Neural cell (in vitro differentiated cells): ENCODE results near the gene CEMIP2. TPM values are rescaled to one million over a fixed set of nuclear protein-coding genes. Genes with fewer than 3 reads are reported as not detected.

Source experiments
- H2AFZ ChIP-seq: fragments of 200-600, 300-800 bp; sonication (generic), shearing (Covaris generic); 2 replicates; pipeline ENCODE4 v1.6.0; 2014; ENCODE audit warnings: low read depth, mild to moderate bottlenecking, antibody characterized with exemption, low read length, moderate library complexity
- H3F3A ChIP-seq: fragments of 200-600 bp; shearing (Covaris generic); 2 replicates; pipeline ENCODE4 v1.6.1; 2016; ENCODE audit warnings: mild to moderate bottlenecking, moderate library complexity, mixed read lengths, antibody characterized with exemption, low read length; ENCODE audit not compliant: insufficient read depth, poor library complexity, severe bottlenecking
- H3K27ac ChIP-seq: fragments of 200-600, 300-800 bp; sonication (generic), shearing (Covaris generic); 2 replicates; pipeline ENCODE4 v1.5.1; 2014; ENCODE audit warnings: mild to moderate bottlenecking, low read length, moderate library complexity
- H3K27me3 ChIP-seq: fragments of 300-800, 200-600 bp; sonication (generic), shearing (Covaris generic); 2 replicates; pipeline ENCODE4 v1.6.0; 2014; ENCODE audit warnings: mild to moderate bottlenecking, low read depth, low read length, moderate library complexity; ENCODE audit not compliant: insufficient read depth
- H3K36me3 ChIP-seq: fragments of 300-800, 200-600 bp; sonication (generic), shearing (Covaris generic); 2 replicates; pipeline ENCODE4 v1.5.1; 2014; ENCODE audit warnings: mild to moderate bottlenecking, antibody characterized with exemption, low read length, moderate library complexity; ENCODE audit not compliant: insufficient read depth
- H3K4me2 ChIP-seq: fragments of 300-800, 200-600 bp; sonication (generic), shearing (Covaris generic); 2 replicates; pipeline ENCODE4 v1.6.0; 2014; ENCODE audit warnings: mild to moderate bottlenecking, low read length
- H3K4me3 ChIP-seq: fragments of 300-800, 200-600 bp; sonication (generic), shearing (Covaris generic); 2 replicates; pipeline ENCODE4 v1.5.1; 2014; ENCODE audit warnings: mild to moderate bottlenecking, low read length, moderate library complexity
- H3K79me2 ChIP-seq: fragments of 200-600 bp; shearing (Covaris generic); replicated peaks from 2 replicates; pipeline ENCODE4 v1.6.0; 2014; ENCODE audit warnings: mild to moderate bottlenecking, low read length, moderate library complexity; ENCODE audit not compliant: insufficient read depth
- H3K9ac ChIP-seq: fragments of 300-800, 200-600 bp; sonication (generic), shearing (Covaris generic); 2 replicates; pipeline ENCODE4 v1.6.1; 2016; ENCODE audit warnings: mild to moderate bottlenecking, low read length, mixed read lengths
- H3K9me2 ChIP-seq: fragments of 200-600 bp; shearing (Covaris generic); 2 replicates; pipeline ENCODE4 v1.6.1; 2016; ENCODE audit warnings: mild to moderate bottlenecking, low read length, mixed read lengths; ENCODE audit not compliant: insufficient read depth
- H3K9me3 ChIP-seq: fragments of 200-600, 300-800 bp; sonication (generic), shearing (Covaris generic); 2 replicates; pipeline ENCODE4 v1.6.1; 2016; ENCODE audit warnings: mild to moderate bottlenecking, mixed run types, low read length, moderate library complexity, mixed read lengths
- H4K20me1 ChIP-seq: fragments of 200-600 bp; shearing (Covaris generic); 2 replicates; pipeline ENCODE4 v1.6.1; 2016; ENCODE audit warnings: mild to moderate bottlenecking, mixed run types; ENCODE audit not compliant: insufficient read depth
- EP300 ChIP-seq: fragments of 450-650 bp; conservative IDR thresholded peaks from 2 replicates; pipeline ENCODE4 v1.6.1; 2014; ENCODE audit warnings: antibody characterized with exemption, mild to moderate bottlenecking, moderate library complexity; ENCODE audit not compliant: poor library complexity, severe bottlenecking
- EZH2 ChIP-seq: fragments of 200-600, 300-800 bp; shearing (Covaris generic), sonication (generic); IDR thresholded peaks from 2 replicates; pipeline ENCODE4 v1.6.1; 2014; ENCODE audit warnings: antibody characterized with exemption, low read length, borderline replicate concordance, mild to moderate bottlenecking; ENCODE audit not compliant: insufficient read depth, poor library complexity, severe bottlenecking
- MXI1 ChIP-seq: fragments of 450-650 bp; conservative IDR thresholded peaks from 2 replicates; pipeline ENCODE4 v1.6.1; 2014; ENCODE audit warnings: antibody characterized with exemption, mild to moderate bottlenecking; ENCODE audit not compliant: poor library complexity, severe bottlenecking
- POLR2AphosphoS5 ChIP-seq: IDR thresholded peaks from 2 replicates; pipeline ENCODE4 v1.6.1; 2012
- RAD21 ChIP-seq: fragments of 450-650 bp; conservative IDR thresholded peaks from 2 replicates; pipeline ENCODE4 v1.6.1; 2014; ENCODE audit warnings: antibody characterized with exemption, mild to moderate bottlenecking, moderate library complexity
- SMC3 ChIP-seq: fragments of 450-650 bp; conservative IDR thresholded peaks from 2 replicates; pipeline ENCODE4 v1.6.1; 2014; ENCODE audit warnings: antibody characterized with exemption, mild to moderate bottlenecking, moderate library complexity; ENCODE audit not compliant: poor library complexity
- TAF1 ChIP-seq: IDR thresholded peaks from 2 replicates; pipeline ENCODE4 v1.6.1; 2012; ENCODE audit warnings: low read depth
- polyA plus RNA-seq: library from polyadenylated mRNA; depleted of rRNA; stranded (reverse); fragments of >200 nt; gene quantifications from 2 replicates; pipeline ENCODE4 v1.2.3, GENCODE V29; 2014
- TF ChIP-seq, protein P1 (sequence below): fragments of 450-650 bp; IDR thresholded peaks from 2 replicates; pipeline ENCODE4 v1.5.1; 2014; ENCODE audit warnings: antibody characterized with exemption, mild to moderate bottlenecking, moderate library complexity; ENCODE audit not compliant: poor library complexity, severe bottlenecking
- TF ChIP-seq, protein P2 (sequence below): IDR thresholded peaks from 2 replicates; pipeline ENCODE4 v1.6.1; 2012; ENCODE audit warnings: borderline replicate concordance

Gene CEMIP2
- polyA plus RNA-seq, 1 donor from 2014 or later, result 11.3 TPM

GRCh38 chr9:71765693-71766092 is 2.6 kb downstream of the CEMIP2 start:
- no peaks in the 10 kb centered on the region for H3F3A ChIP-seq
- TF ChIP-seq, protein P1, sequence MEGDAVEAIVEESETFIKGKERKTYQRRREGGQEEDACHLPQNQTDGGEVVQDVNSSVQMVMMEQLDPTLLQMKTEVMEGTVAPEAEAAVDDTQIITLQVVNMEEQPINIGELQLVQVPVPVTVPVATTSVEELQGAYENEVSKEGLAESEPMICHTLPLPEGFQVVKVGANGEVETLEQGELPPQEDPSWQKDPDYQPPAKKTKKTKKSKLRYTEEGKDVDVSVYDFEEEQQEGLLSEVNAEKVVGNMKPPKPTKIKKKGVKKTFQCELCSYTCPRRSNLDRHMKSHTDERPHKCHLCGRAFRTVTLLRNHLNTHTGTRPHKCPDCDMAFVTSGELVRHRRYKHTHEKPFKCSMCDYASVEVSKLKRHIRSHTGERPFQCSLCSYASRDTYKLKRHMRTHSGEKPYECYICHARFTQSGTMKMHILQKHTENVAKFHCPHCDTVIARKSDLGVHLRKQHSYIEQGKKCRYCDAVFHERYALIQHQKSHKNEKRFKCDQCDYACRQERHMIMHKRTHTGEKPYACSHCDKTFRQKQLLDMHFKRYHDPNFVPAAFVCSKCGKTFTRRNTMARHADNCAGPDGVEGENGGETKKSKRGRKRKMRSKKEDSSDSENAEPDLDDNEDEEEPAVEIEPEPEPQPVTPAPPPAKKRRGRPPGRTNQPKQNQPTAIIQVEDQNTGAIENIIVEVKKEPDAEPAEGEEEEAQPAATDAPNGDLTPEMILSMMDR, result no peak
- TF ChIP-seq POLR2AphosphoS5, result no peak
- TF ChIP-seq SMC3, result no peak
- no peak for TF ChIP-seq TAF1
- TF ChIP-seq, protein P2, sequence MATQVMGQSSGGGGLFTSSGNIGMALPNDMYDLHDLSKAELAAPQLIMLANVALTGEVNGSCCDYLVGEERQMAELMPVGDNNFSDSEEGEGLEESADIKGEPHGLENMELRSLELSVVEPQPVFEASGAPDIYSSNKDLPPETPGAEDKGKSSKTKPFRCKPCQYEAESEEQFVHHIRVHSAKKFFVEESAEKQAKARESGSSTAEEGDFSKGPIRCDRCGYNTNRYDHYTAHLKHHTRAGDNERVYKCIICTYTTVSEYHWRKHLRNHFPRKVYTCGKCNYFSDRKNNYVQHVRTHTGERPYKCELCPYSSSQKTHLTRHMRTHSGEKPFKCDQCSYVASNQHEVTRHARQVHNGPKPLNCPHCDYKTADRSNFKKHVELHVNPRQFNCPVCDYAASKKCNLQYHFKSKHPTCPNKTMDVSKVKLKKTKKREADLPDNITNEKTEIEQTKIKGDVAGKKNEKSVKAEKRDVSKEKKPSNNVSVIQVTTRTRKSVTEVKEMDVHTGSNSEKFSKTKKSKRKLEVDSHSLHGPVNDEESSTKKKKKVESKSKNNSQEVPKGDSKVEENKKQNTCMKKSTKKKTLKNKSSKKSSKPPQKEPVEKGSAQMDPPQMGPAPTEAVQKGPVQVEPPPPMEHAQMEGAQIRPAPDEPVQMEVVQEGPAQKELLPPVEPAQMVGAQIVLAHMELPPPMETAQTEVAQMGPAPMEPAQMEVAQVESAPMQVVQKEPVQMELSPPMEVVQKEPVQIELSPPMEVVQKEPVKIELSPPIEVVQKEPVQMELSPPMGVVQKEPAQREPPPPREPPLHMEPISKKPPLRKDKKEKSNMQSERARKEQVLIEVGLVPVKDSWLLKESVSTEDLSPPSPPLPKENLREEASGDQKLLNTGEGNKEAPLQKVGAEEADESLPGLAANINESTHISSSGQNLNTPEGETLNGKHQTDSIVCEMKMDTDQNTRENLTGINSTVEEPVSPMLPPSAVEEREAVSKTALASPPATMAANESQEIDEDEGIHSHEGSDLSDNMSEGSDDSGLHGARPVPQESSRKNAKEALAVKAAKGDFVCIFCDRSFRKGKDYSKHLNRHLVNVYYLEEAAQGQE, result no peak
- no peak for TF ChIP-seq RAD21
- TF ChIP-seq MXI1, result no peak
- TF ChIP-seq EP300, result no peak
- TF ChIP-seq EZH2, result no peak
- H3K79me2 ChIP-seq, result peaks cover 73% of the 10 kb centered on the region
- no peak overlapping the region for H3K4me2 ChIP-seq
- H4K20me1 ChIP-seq, result no peaks in the 10 kb centered on the region
- H3K9me3 ChIP-seq, result no peaks in the 10 kb centered on the region
- no peak overlapping the region for H3K27ac ChIP-seq
- H3K27me3 ChIP-seq, result peaks cover 14% of the 10 kb centered on the region
- H3K4me3 ChIP-seq, result no peak overlapping the region
- H3K36me3 ChIP-seq, result no peaks in the 10 kb centered on the region
- no peak overlapping the region for H3K9ac ChIP-seq
- no peaks in the 10 kb centered on the region for H3K9me2 ChIP-seq
- no peak overlapping the region for H2AFZ ChIP-seq

- H3K9me2 ChIP-seq, result no peaks in the 10 kb centered on the region
- TF ChIP-seq POLR2AphosphoS5 (no peak), TAF1 (no peak), EP300 (no peak), EZH2 (no peak), SMC3 (no peak), RAD21 (no peak), MXI1 (no peak)
- TF ChIP-seq, protein P1, result no peak
- TF ChIP-seq, protein P2, result no peak
- peaks cover 10% of the 10 kb centered on the region for H3K27me3 ChIP-seq
- H3K27ac ChIP-seq, result no peak overlapping the region
- H3K79me2 ChIP-seq, result peaks cover 81% of the 10 kb centered on the region
- no peaks in the 10 kb centered on the region for H3K9me3 ChIP-seq
- H4K20me1 ChIP-seq, result no peaks in the 10 kb centered on the region
- H3K4me2 ChIP-seq, result no peak overlapping the region
- no peak overlapping the region for H2AFZ ChIP-seq
- H3K9ac ChIP-seq, result no peak overlapping the region
- H3F3A ChIP-seq, result no peaks in the 10 kb centered on the region
- H3K4me3 ChIP-seq, result no peak overlapping the region
- H3K36me3 ChIP-seq, result no peaks in the 10 kb centered on the region
These were observed 3.4 kb downstream of the CEMIP2 start for GRCh38 chr9:71764891-71765290.
